Loucy (cell line): ENCODE results near the gene FBXW9.
A peak's percentile ranks its signal among the peaks of the same experiment; 100 is the strongest.

ENCODE experiments used
- CTCF ChIP-seq: fragments of 200-600 bp; sonication (generic); conservative IDR thresholded peaks from 2 replicates; pipeline ENCODE4 v1.5.1; 2014; ENCODE audit warnings: mild to moderate bottlenecking, antibody characterized with exemption, low read length
- EZH2phosphoT487 ChIP-seq: fragments of 200-600 bp; IDR thresholded peaks from 2 replicates; pipeline ENCODE4 v1.6.1; 2018; ENCODE audit warnings: antibody characterized with exemption, mild to moderate bottlenecking, moderate library complexity, borderline replicate concordance

DNA sequence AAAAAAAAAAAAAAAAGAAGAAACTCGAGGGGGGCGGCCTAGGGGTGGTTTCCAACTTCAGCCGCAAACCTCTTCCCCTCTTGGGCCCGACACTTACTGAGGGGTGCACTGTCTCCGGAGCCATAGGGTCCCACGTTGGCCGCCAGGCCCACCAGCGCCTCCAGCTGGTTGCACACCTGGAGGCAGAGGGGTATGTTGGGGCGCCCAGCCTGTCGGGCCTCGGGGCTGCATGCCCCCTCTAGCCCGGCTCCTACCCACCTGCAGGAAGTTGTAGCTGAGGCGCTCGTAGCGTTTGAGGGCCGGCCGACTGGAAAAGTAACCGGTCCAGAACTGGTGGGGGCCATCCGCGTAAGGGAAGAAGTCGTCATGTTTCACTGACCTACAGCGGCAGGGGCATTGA is 38.5 kb downstream of the FBXW9 start:
- TF ChIP-seq CTCF: peak; percentile 21; the same call in 1 of the 2 replicates
- TF ChIP-seq EZH2phosphoT487: no peak
